Stromal cell of bone marrow (primary cell): ENCODE results near the gene RHEB.
A peak's percentile ranks its signal among the peaks of the same experiment; 100 is the strongest.

Experiments
- DNase-seq: peaks from one replicate; pipeline ENCODE4 v3.0.0-alpha.2; 2012; ENCODE audit warnings: low read depth

Gene RHEB

GRCh38 chr7:151431768-151432311, 87.9 kb downstream of the RHEB start:
- DNase-seq, result no peak

GRCh38 chr7:151431281-151431767, 88.4 kb downstream of the RHEB start:
- DNase-seq, result no peak

GRCh38 chr7:151430391-151431205, 89.1 kb downstream of the RHEB start:
- no peak for DNase-seq

- no peak for DNase-seq
These were observed 89.9 kb downstream of the RHEB start for GRCh38 chr7:151429560-151430331.

GRCh38 chr7:151429237-151429559, 90.5 kb downstream of the RHEB start:
- no peak for DNase-seq

- DNase-seq, result no peak
These were observed 91.1 kb downstream of the RHEB start for GRCh38 chr7:151428378-151429236.

- DNase-seq, result no peak
These were observed 91.9 kb downstream of the RHEB start for GRCh38 chr7:151427705-151428377.

- DNase-seq, result no peak
These were observed 92.6 kb downstream of the RHEB start for GRCh38 chr7:151426904-151427704.

- peak; percentile 93 for DNase-seq
These were observed 93.2 kb downstream of the RHEB start for GRCh38 chr7:151426441-151426903.

GRCh38 chr7:151425670-151426440, 93.8 kb downstream of the RHEB start:
- DNase-seq, result peak; percentile 89

GRCh38 chr7:151424799-151425198, 94.9 kb downstream of the RHEB start:
- DNase-seq, result no peak

- no peak for DNase-seq
These were observed 95.8 kb downstream of the RHEB start for GRCh38 chr7:151423936-151424335.

- no peak for DNase-seq
These were observed 96.5 kb downstream of the RHEB start for GRCh38 chr7:151423226-151423625.

- DNase-seq, result no peak
These were observed 97.5 kb downstream of the RHEB start for GRCh38 chr7:151422212-151422611.

- no peak for DNase-seq
These were observed 99.6 kb downstream of the RHEB start for GRCh38 chr7:151420144-151420543.

GRCh38 chr7:151416941-151417315, 102.8 kb downstream of the RHEB start:
- DNase-seq, result no peak

GRCh38 chr7:151416112-151416940, 103.4 kb downstream of the RHEB start:
- DNase-seq, result no peak
